Transverse colon (tissue), 4 donors: Measurements from ENCODE around the gene PHLDB2.

Experiments
- EP300 ChIP-seq: sonication (generic); formaldehyde crosslinking; IDR thresholded peaks from one replicate; pipeline ENCODE4 v1.6.1; 2017; ENCODE audit warnings: antibody characterized with exemption, low read depth
- POLR2AphosphoS5 ChIP-seq, 3 donors: sonication (generic); formaldehyde crosslinking; IDR thresholded peaks; one replicate each; pipeline ENCODE4 v1.6.1; 2016; ENCODE audit warnings: antibody characterized with exemption in 3 of 3
- TF ChIP-seq, protein P1 (sequence below), 5 experiments: fragments of 200-600 bp in 3 of 5; fragments of 450-650 bp in 2 of 5; sonication (generic) in 3 of 5; IDR thresholded peaks; 1 replicate in 2 of 5; 2 replicates in 3 of 5; pipeline ENCODE4 v1.5.1; 2016 to 2017; ENCODE audit warnings: antibody characterized with exemption in 5 of 5, inconsistent platforms in 3 of 5, mild to moderate bottlenecking in 2 of 5, moderate library complexity in 1 of 5

DNA sequence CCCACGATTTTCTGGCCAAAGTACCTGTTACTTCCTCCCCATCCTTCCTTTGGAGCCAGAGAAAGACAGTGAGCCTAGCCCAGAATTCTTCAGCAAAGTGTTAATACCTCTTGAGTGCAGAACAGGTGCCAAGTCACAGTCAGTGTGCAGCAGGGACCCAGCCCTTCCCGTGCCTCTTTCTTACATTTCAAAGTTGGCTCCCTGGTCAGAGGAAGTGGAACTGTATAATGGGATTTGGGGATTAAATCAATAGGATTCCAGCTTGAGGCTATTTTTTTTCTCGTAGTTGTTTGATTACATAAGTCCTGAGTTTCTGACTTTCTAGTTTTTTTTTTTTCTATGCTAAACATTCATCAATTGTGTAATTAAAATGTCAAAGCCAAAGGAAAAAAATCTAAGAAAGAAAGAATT is 67.2 kb downstream of the PHLDB2 start:
- TF ChIP-seq POLR2AphosphoS5 (IDR thresholded peaks at IDR 0.05) (no peak), EP300 (no peak)
- TF ChIP-seq, protein P1, sequence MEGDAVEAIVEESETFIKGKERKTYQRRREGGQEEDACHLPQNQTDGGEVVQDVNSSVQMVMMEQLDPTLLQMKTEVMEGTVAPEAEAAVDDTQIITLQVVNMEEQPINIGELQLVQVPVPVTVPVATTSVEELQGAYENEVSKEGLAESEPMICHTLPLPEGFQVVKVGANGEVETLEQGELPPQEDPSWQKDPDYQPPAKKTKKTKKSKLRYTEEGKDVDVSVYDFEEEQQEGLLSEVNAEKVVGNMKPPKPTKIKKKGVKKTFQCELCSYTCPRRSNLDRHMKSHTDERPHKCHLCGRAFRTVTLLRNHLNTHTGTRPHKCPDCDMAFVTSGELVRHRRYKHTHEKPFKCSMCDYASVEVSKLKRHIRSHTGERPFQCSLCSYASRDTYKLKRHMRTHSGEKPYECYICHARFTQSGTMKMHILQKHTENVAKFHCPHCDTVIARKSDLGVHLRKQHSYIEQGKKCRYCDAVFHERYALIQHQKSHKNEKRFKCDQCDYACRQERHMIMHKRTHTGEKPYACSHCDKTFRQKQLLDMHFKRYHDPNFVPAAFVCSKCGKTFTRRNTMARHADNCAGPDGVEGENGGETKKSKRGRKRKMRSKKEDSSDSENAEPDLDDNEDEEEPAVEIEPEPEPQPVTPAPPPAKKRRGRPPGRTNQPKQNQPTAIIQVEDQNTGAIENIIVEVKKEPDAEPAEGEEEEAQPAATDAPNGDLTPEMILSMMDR (IDR thresholded peaks at IDR 0.05): no peak
